ENCODE results near the gene SLC29A4. TPM values are rescaled to one million over a fixed set of nuclear protein-coding genes. Genes with fewer than 3 reads are reported as not detected.
"Not testable (repeated sequence)": the region's sequence is repeated elsewhere in the genome, so short reads cannot be mapped to it uniquely, and the experiment has no call there.

Gene SLC29A4
- total RNA-seq, 1 experiment from 2014 or later, result 0.56 TPM

DNA sequence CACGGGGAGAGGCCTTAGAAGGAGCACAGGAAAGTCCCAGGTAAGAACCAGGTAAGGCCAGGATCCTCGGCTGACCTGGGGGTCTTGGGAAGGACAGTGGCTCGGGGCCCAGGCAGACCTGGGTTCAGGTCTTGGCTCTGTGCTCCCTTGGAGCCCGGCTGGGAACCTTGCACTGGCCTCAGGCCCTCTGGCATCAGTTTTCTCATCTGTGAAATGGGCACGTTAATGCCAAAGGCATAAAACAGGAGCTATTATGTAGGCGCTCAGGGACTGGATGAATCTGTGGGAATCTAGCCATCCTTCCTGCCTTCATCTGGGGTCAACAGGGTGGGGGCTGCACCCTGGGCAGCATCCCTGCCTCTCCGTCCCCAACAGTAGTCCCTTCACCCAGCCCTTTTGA, 8.3 kb upstream of the SLC29A4 start:
- H3K4me1 Mint-ChIP-seq (ENCODE audit: insufficient read depth, unreplicated experiment), result no peaks in the 10 kb centered on the region
- intact Hi-C loops (cut with micrococcal nuclease), result no loop called here
- H3K27ac Mint-ChIP-seq (ENCODE audit: low read depth, unreplicated experiment), result no peak overlapping the region
- no peaks in the 10 kb centered on the region for H3K9me3 Mint-ChIP-seq (ENCODE audit: unreplicated experiment)
- H3K36me3 Mint-ChIP-seq (ENCODE audit: insufficient read depth, unreplicated experiment), result peaks cover 6% of the 10 kb centered on the region
- peaks cover 11% of the 10 kb centered on the region for H3K27me3 Mint-ChIP-seq (ENCODE audit: insufficient read depth, unreplicated experiment)
- no TSS peak for BruUV-seq (replicated peaks)
- TF ChIP-seq, protein P1, sequence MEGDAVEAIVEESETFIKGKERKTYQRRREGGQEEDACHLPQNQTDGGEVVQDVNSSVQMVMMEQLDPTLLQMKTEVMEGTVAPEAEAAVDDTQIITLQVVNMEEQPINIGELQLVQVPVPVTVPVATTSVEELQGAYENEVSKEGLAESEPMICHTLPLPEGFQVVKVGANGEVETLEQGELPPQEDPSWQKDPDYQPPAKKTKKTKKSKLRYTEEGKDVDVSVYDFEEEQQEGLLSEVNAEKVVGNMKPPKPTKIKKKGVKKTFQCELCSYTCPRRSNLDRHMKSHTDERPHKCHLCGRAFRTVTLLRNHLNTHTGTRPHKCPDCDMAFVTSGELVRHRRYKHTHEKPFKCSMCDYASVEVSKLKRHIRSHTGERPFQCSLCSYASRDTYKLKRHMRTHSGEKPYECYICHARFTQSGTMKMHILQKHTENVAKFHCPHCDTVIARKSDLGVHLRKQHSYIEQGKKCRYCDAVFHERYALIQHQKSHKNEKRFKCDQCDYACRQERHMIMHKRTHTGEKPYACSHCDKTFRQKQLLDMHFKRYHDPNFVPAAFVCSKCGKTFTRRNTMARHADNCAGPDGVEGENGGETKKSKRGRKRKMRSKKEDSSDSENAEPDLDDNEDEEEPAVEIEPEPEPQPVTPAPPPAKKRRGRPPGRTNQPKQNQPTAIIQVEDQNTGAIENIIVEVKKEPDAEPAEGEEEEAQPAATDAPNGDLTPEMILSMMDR (IDR thresholded peaks at IDR 0.05; ENCODE audit: unreplicated experiment), result no peak
- ChIA-PET POLR2A (interaction anchor here (0.6 kb wide), 1 partner anchor 123 kb away, joined by 3 read pairs; no protein-coding TSS in a partner anchor), CTCF (no interaction called here)
- no peak overlapping the region for H3K4me3 Mint-ChIP-seq (ENCODE audit: unreplicated experiment)
- no peak for DNase-seq (ENCODE audit: unreplicated experiment)

DNA sequence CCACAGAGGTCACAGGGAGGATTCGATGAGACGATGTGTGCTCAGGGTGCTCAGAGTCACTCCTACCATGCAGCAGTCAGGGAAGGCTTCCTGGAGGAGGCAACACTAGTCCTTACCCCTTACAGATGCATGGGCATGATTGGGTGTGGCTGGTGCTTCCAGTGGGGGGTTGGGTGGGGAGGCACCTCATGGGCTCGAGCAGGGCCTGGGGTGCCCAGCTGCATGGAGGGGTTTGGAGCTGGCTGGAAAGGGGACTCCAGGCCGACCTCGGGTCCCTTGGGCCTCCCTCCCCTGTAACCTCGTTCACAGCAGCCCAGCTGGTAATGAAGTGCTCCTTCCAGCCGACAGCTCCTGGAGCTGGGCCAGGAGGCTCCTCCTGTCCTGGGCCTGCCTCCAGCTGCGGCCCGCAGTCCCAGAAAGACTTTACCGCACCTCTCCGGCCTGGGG, 7.7 kb upstream of the SLC29A4 start:
- H3K4me1 Mint-ChIP-seq (ENCODE audit: insufficient read depth, unreplicated experiment); DNase-seq (ENCODE audit: unreplicated experiment); H3K9me3 Mint-ChIP-seq (ENCODE audit: unreplicated experiment); intact Hi-C loops (cut with micrococcal nuclease); H3K4me3 Mint-ChIP-seq (ENCODE audit: unreplicated experiment); BruUV-seq (replicated peaks); H3K27ac Mint-ChIP-seq (ENCODE audit: low read depth, unreplicated experiment): not testable (repeated sequence)
- Mint-ChIP-seq H3K36me3 (ENCODE audit: insufficient read depth, unreplicated experiment) (peaks cover 11% of the 10 kb centered on the region), H3K27me3 (ENCODE audit: insufficient read depth, unreplicated experiment) (peaks cover 11% of the 10 kb centered on the region)
- ChIA-PET CTCF (interaction anchor here (0.5 kb wide), 1 partner anchor 253 kb away, joined by 3 read pairs; no protein-coding TSS in a partner anchor), POLR2A (interaction anchor here (0.6 kb wide), 1 partner anchor 123 kb away, joined by 3 read pairs; no protein-coding TSS in a partner anchor)

DNA sequence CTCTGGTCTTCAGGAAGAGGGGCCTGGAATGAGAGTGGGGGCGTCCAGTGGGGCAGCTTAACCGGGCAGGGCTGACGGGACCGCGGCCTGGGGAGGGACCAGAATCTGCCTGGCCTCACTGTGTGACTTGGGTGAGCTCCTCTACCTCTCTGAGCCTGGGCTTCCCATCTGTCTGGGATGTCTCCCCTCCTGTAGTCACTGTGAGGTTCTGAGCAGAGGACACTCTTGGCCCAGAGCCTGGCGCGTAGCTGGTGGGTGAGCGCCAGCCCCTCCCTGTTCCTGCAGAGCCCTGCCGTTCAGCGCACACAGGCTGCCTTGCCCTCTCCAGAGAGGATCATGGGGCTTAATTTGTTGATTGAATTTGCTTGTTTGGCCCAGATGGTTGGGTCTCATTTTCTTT, 7.2 kb upstream of the SLC29A4 start:
- H3K27ac Mint-ChIP-seq (ENCODE audit: low read depth, unreplicated experiment); intact Hi-C loops (cut with micrococcal nuclease); DNase-seq (ENCODE audit: unreplicated experiment); H3K4me1 Mint-ChIP-seq (ENCODE audit: insufficient read depth, unreplicated experiment); H3K9me3 Mint-ChIP-seq (ENCODE audit: unreplicated experiment); H3K4me3 Mint-ChIP-seq (ENCODE audit: unreplicated experiment); POLR2A ChIA-PET; BruUV-seq (replicated peaks): not testable (repeated sequence)
- CTCF ChIA-PET, result interaction anchor here (0.5 kb wide), 1 partner anchor 253 kb away, joined by 3 read pairs; no protein-coding TSS in a partner anchor
- peaks cover 12% of the 10 kb centered on the region for H3K36me3 Mint-ChIP-seq (ENCODE audit: insufficient read depth, unreplicated experiment)
- peaks cover 11% of the 10 kb centered on the region for H3K27me3 Mint-ChIP-seq (ENCODE audit: insufficient read depth, unreplicated experiment)

DNA sequence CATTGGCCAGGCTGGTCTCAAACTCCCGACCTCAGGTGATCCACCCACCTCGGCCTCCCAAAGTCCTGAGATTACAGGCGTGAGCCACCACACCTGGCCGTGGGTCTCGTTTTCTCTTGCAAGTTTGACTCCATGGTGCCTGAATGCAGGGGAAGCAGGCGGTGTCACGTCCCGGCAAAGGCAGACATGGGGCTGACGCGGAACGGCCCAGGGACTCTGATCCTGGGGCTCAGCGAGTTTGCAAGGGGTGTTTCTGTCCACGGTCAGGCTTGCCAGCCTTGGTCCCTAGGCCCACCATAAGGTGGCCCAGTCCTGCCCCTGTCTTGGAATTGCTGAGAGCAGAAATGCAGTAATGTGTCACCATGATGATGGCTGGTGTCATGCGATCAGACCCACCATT, 6.6 kb upstream of the SLC29A4 start:
- DNase-seq (ENCODE audit: unreplicated experiment); POLR2A ChIA-PET; H3K4me1 Mint-ChIP-seq (ENCODE audit: insufficient read depth, unreplicated experiment); intact Hi-C loops (cut with micrococcal nuclease); BruUV-seq (replicated peaks); H3K4me3 Mint-ChIP-seq (ENCODE audit: unreplicated experiment); H3K27ac Mint-ChIP-seq (ENCODE audit: low read depth, unreplicated experiment); H3K9me3 Mint-ChIP-seq (ENCODE audit: unreplicated experiment): not testable (repeated sequence)
- H3K36me3 Mint-ChIP-seq (ENCODE audit: insufficient read depth, unreplicated experiment), result peaks cover 12% of the 10 kb centered on the region
- peaks cover 11% of the 10 kb centered on the region for H3K27me3 Mint-ChIP-seq (ENCODE audit: insufficient read depth, unreplicated experiment)
- CTCF ChIA-PET, result interaction anchor here (2.4 kb wide), 1 partner anchor 36 kb away, joined by 6 read pairs; no protein-coding TSS in a partner anchor

DNA sequence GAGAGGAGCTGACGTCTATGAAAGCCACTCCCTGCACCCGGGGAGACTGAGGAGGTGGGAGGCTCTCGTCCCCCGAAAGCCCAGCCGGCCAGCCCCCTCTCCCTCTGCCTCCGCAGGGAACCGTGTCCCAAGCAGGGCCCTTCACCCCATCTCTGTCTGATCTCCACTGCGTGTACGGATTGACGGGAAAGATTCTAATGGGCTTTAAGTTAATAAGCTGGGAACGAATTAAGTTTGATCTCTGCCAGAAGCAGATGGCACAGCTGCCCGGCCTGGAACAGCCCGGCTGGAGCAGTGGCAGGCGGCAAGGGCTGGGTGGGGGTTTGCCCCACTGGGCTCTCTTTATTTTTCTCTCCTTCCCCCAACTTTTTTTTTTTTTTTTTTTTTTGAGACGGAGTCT, 6.1 kb upstream of the SLC29A4 start:
- peaks cover 12% of the 10 kb centered on the region for H3K36me3 Mint-ChIP-seq (ENCODE audit: insufficient read depth, unreplicated experiment)
- CTCF ChIA-PET, result interaction anchor here (2.4 kb wide), 1 partner anchor 37 kb away, joined by 6 read pairs; no protein-coding TSS in a partner anchor
- H3K4me1 Mint-ChIP-seq (ENCODE audit: insufficient read depth, unreplicated experiment), result no peaks in the 10 kb centered on the region

More for the DNA sequence above, 6.1 kb upstream of the SLC29A4 start:
- no TSS peak for BruUV-seq (replicated peaks)
- peaks cover 11% of the 10 kb centered on the region for H3K27me3 Mint-ChIP-seq (ENCODE audit: insufficient read depth, unreplicated experiment)
- DNase-seq (ENCODE audit: unreplicated experiment), result no peak
- TF ChIP-seq, protein P1 (IDR thresholded peaks at IDR 0.05; ENCODE audit: unreplicated experiment), result no peak
- intact Hi-C loops (cut with micrococcal nuclease), result no loop called here
- POLR2A ChIA-PET, result no interaction called here
- H3K4me3 Mint-ChIP-seq (ENCODE audit: unreplicated experiment), result no peak overlapping the region
- H3K27ac Mint-ChIP-seq (ENCODE audit: low read depth, unreplicated experiment), result no peak overlapping the region
- no peaks in the 10 kb centered on the region for H3K9me3 Mint-ChIP-seq (ENCODE audit: unreplicated experiment)
